IPS DF 4.7 (cell line): Measurements from ENCODE around the gene OR56A4.

Experiments
- DNase-seq: peaks from one replicate; pipeline ENCODE4 v3.0.0-alpha.2; 2013; ENCODE audit warnings: low spot score; ENCODE audit errors: extremely low read depth

Gene OR56A4, protein sequence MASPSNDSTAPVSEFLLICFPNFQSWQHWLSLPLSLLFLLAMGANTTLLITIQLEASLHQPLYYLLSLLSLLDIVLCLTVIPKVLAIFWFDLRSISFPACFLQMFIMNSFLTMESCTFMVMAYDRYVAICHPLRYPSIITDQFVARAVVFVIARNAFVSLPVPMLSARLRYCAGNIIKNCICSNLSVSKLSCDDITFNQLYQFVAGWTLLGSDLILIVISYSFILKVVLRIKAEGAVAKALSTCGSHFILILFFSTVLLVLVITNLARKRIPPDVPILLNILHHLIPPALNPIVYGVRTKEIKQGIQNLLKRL

DNA sequence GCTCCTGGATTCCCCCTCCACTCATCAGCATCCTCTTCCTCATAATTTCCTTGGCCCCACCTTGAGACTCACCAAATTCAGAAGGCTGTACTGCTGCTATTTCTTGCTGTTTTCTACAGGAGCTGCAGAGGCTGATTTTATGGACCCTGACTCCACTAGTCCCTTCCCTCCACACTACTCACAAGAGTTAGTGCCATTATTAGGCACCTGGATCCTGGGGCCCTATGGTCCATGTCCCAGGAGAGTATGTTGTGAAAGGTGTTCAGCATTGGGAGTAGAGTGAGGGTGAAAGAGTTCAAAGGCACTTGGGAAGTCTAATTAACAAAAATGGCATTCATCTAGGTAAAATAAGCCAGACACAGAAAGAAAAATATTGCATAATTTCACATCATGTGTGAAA is at the start of gene OR56A4:
TSS of gene OR56A4 (minus strand) at position 101 of the 400 bp plus-strand sequence. CDS start 3,954 bp downstream, outside the sequence.
- DNase-seq: no peak

GRCh38 chr11:6055569-6055968 is 48.8 kb upstream of the OR56A4 start:
- no peak for DNase-seq

DNA sequence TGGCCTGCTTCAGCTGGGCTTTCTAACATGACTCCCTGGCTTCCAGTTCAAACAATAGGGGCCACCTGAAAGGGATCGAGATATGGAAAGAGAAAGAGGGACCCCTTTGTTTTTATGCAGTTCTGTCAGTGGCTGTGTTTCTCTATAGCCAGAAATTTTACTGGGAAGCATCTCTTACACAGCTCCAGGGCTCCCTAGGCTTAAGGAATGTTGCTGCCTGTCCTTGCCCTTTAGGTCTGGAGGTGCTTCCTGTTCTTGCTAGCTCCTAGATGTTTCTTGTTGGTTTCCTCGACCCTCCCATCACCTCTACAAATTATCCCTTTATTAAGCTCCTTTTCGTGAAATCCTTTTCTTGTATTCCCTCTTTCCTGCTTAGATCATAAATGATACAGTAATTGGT is 45.6 kb upstream of the OR56A4 start:
- DNase-seq: no peak

GRCh38 chr11:6040874-6041273 is 34.1 kb upstream of the OR56A4 start:
- DNase-seq: no peak

- DNase-seq: no peak
These were observed 24.1 kb upstream of the OR56A4 start, which contains the start of gene OR56A1 for GRCh38 chr11:6030708-6031405. OR56A1 (minus strand) TSS chr11:6030758; CDS start chr11:6027692, 3,066 bp downstream.

DNA sequence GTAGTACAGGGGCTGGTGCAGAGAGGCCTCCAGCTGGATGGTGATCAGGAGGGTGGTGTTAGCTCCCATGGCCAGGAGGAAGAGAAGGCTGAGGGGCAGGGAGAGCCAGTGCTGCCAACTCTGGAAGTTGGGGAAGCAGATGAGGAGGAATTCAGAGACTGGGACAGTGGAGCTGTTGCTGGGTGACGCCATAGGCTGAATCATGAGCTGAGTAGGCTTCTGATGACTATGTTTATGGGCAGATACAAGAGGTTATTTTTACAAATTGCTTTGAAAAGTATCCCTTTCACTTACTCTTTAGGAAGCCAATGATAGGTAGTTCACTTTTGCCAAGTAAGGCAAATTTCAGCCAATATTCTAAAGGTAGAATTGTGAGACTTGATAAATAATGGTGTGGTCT is 20.8 kb upstream of the OR56A4 start:
- no peak for DNase-seq

GRCh38 chr11:6025056-6025455 is 18.3 kb upstream of the OR56A4 start:
- no peak for DNase-seq

GRCh38 chr11:6022956-6023355 is 16.2 kb upstream of the OR56A4 start:
- DNase-seq: peak; percentile 56

GRCh38 chr11:6013042-6013441 is 6.3 kb upstream of the OR56A4 start:
- no peak for DNase-seq

DNA sequence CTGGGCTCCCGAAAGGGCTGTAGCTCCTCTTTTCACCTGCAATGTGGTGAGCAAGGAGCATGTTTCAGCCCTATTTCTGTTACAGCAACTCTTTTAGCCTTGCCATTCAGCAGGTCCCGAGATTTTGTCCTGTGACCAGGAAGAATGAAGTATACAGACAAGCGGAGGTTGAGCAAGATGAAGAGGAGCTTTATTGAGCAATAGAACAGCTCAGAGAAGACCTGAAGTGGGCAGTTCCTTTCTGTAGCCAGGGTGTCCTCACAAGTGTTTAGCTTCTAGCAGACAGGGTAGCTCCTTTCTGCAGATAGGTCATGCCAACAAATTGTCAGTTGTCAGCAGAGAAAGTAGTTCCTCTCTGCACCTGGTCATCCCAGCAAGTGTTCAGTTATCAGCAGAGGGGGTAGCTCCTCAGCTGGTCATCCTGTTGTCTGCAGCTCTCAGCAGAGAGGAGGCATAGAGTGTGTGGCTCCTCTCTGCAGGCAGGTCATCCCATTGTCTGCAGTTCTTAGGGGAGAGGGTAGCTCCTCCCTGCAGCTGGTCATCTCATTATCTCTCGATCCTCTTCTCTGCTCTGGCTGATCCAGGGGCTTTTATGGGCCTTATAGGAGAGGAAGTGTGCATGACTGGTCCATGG is 5.4 kb upstream of the OR56A4 start:
- no peak for DNase-seq

- no peak for DNase-seq
These were observed 351 bp downstream of the OR56A4 start for GRCh38 chr11:6006395-6006794.

DNA sequence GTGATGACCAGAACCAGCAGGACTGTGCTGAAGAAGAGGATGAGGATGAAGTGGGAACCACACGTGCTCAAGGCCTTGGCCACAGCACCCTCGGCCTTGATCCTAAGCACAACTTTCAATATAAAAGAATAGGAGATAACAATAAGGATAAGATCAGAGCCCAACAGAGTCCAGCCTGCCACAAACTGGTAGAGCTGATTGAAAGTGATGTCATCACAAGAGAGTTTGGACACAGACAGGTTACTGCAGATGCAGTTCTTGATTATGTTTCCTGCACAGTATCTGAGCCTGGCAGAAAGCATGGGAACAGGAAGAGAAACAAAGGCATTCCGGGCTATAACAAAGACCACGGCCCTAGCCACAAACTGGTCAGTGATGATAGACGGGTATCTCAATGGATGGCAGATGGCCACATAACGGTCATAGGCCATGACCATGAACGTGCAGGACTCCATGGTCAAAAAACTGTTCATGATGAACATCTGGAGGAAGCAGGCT is 4.5 kb downstream of the OR56A4 start:
- DNase-seq: no peak

- DNase-seq: no peak
These were observed 12.0 kb downstream of the OR56A4 start for GRCh38 chr11:5994791-5995190.

- peak; percentile 3 for DNase-seq
These were observed 14.0 kb downstream of the OR56A4 start for GRCh38 chr11:5992604-5993251.

GRCh38 chr11:5992150-5992549 is 14.6 kb downstream of the OR56A4 start:
- no peak for DNase-seq

- DNase-seq: no peak
These were observed 17.5 kb downstream of the OR56A4 start for GRCh38 chr11:5989203-5989602.

DNA sequence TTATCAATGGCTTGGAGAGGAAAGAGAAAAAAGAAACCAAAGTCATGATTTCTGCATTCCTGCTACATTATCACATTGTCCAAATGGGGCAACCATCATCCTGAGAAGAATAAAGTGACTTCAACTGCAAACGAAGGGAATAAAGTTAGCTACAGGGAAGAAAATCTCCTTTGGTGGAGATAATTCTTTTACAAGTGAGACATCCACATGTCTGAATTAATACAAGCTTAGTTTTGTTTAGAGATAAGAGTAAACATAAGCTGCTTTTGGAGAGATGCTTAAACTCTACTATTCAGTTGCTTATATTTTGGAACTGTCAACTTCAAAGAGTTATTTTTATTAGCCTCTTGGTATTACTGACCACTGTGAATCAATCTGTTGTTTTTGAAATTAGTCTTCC is 19.9 kb downstream of the OR56A4 start, which contains the start of gene OR52L1:
TSS of gene OR52L1 (minus strand) at position 101 of the 400 bp plus-strand sequence. CDS start at position 46, 55 bp downstream.
- no peak for DNase-seq

- DNase-seq: no peak
These were observed 23.3 kb downstream of the OR56A4 start for GRCh38 chr11:5983443-5983842.

- no peak for DNase-seq
These were observed 33.2 kb downstream of the OR56A4 start for GRCh38 chr11:5973530-5973929.

GRCh38 chr11:5968394-5968793 is 38.4 kb downstream of the OR56A4 start, which contains the start of gene OR56A5:
OR56A5 (minus strand) TSS chr11:5968494; CDS start chr11:5968494, 0 bp downstream.
- DNase-seq: no peak

GRCh38 chr11:5967708-5968107 is 39.0 kb downstream of the OR56A4 start:
- no peak for DNase-seq
